K562 (cell line): Measurements from ENCODE around the gene REC8. TPM values are rescaled to one million over a fixed set of nuclear protein-coding genes. Genes with fewer than 3 reads are reported as not detected.

Source experiments
- ATAC-seq: fragments of 200-7000 bp; cut with Tn5 transposase; 3 replicates; pipeline ENCODE4 v1.9.1; 2020; ENCODE audit warnings: moderate library complexity
- BruUV-seq: library from RNA; stranded (reverse); fragments of 400-500 nt; replicated peaks from 2 replicates; lab custom pipeline; 2021; lab: Mats Ljungman, UMichigan
- CTCF ChIA-PET: fragments of 300-600 bp; formaldehyde crosslinking; extraction: SDS; loops from one replicate; lab custom pipeline; 2021; ENCODE audit warnings: low intra/inter-chr PET ratio; lab: Yijun Ruan, JAX
- POLR2A ChIA-PET: fragments of 300-600, 350-650 bp; sonication (Branson Sonifier 250); formaldehyde crosslinking; extraction: SDS; loops from one replicate; lab custom pipeline; 2021; ENCODE audit warnings: antibody characterized with exemption, inconsistent platforms; lab: Yijun Ruan, JAX
- DNase-seq, 4 experiments: peaks; one replicate each; pipeline versions ENCODE4 v3.0.0 to v3.0.0-alpha.2; 2011 to 2018; ENCODE audit warnings: low spot score in 3 of 4, mixed read lengths in 3 of 4; ENCODE audit errors: extremely low read depth in 1 of 4
- FAIRE-seq: peaks from 2 replicates; lab custom pipeline; 2011; peaks lifted over from hg19 to GRCh38; lab: Jason Lieb, UNC
- H2AFZ ChIP-seq: 2 replicates; pipeline ENCODE4 v1.6.0; 2011; ENCODE audit warnings: low read depth, low read length, control low read depth, inconsistent platforms
- H3K27ac ChIP-seq: fragments of 200-600 bp; 3 replicates; pipeline ENCODE4 v1.8.0; 2011; ENCODE audit warnings: low read depth, mild to moderate bottlenecking, control low read depth, inconsistent platforms, low read length, moderate library complexity, mixed read lengths; ENCODE audit errors: extremely low read depth
- H3K27me3 ChIP-seq, 2 experiments: fragments of 300-600 bp in 1 of 2; 2 replicates in 1 of 2; 3 replicates in 1 of 2; pipeline versions ENCODE4 v1.6.0 to v1.8.0; 2011; ENCODE audit warnings: inconsistent platforms in 2 of 2, low read length in 2 of 2, mild to moderate bottlenecking in 1 of 2, mixed read lengths in 1 of 2, moderate library complexity in 1 of 2; ENCODE audit not compliant: control insufficient read depth in 2 of 2, insufficient read depth in 2 of 2
- H3K36me3 ChIP-seq: fragments of 300-600 bp; 3 replicates; pipeline ENCODE4 v1.8.0; 2011; ENCODE audit warnings: mild to moderate bottlenecking, low read length, inconsistent platforms; ENCODE audit not compliant: control insufficient read depth, insufficient read depth
- H3K4me1 ChIP-seq, 2 experiments: fragments of 200-600 bp in 1 of 2; replicated peaks in 1 of 2; 2 replicates in 1 of 2; 3 replicates in 1 of 2; pipeline versions ENCODE4 v1.5.1 to v1.8.0; 2011; ENCODE audit warnings: inconsistent platforms in 2 of 2, low read length in 2 of 2, mild to moderate bottlenecking in 1 of 2, mixed read lengths in 1 of 2, moderate library complexity in 1 of 2; ENCODE audit not compliant: control insufficient read depth in 2 of 2, insufficient read depth in 2 of 2
- H3K4me2 ChIP-seq: 2 replicates; pipeline ENCODE4 v1.6.1; 2011; ENCODE audit warnings: low read length, control low read depth, inconsistent platforms, mixed read lengths; ENCODE audit not compliant: insufficient read depth
- H3K4me3 ChIP-seq: fragments of 200-600 bp; sonication (generic), shearing (Covaris generic); 2 replicates; pipeline ENCODE4 v1.5.1; 2016; ENCODE audit warnings: control low read depth, inconsistent platforms
- H3K79me2 ChIP-seq: fragments of 200-600 bp; 3 replicates; pipeline ENCODE4 v1.8.0; 2011; ENCODE audit warnings: low read length, inconsistent platforms; ENCODE audit not compliant: control insufficient read depth, insufficient read depth
- H3K9ac ChIP-seq, 2 experiments: 2 replicates each; pipeline versions ENCODE4 v1.6.0 to v1.6.1; 2011; ENCODE audit warnings: low read depth in 2 of 2, low read length in 2 of 2, control low read depth in 1 of 2, inconsistent platforms in 1 of 2, mild to moderate bottlenecking in 1 of 2, mixed read lengths in 1 of 2; ENCODE audit not compliant: insufficient read depth in 1 of 2
- H3K9me1 ChIP-seq: one replicate; pipeline ENCODE4 v1.6.0; 2011; ENCODE audit warnings: inconsistent platforms, mild to moderate bottlenecking, low read length, moderate library complexity; ENCODE audit not compliant: control insufficient read depth, insufficient read depth
- H3K9me3 ChIP-seq: replicated peaks from 2 replicates; pipeline ENCODE4 v1.5.1; 2011; ENCODE audit warnings: low read depth, low read length, inconsistent platforms; ENCODE audit not compliant: control insufficient read depth, insufficient read depth
- H4K20me1 ChIP-seq: replicated peaks from 2 replicates; pipeline ENCODE4 v1.6.1; 2011; ENCODE audit warnings: low read length, inconsistent platforms, mixed read lengths; ENCODE audit not compliant: control insufficient read depth, insufficient read depth
- DACH1 ChIP-seq: fragments of 450-650 bp; IDR thresholded peaks from 2 replicates; pipeline ENCODE4 v1.6.1; 2018; ENCODE audit not compliant: partially characterized antibody
- GATAD2A ChIP-seq: fragments of 450-650 bp; IDR thresholded peaks from 2 replicates; pipeline ENCODE4 v1.6.1; 2017
- MAFF ChIP-seq: IDR thresholded peaks from 2 replicates; pipeline ENCODE4 v1.6.1; 2012; ENCODE audit warnings: low read length, improper control_type of control experiment
- ZEB2 ChIP-seq: fragments of 450-650 bp; IDR thresholded peaks from 2 replicates; pipeline ENCODE4 v1.6.1; 2016
- ZNF584 ChIP-seq: fragments of 200-800 bp; sonication (Bioruptor generic); IDR thresholded peaks from 2 replicates; pipeline ENCODE4 v1.6.1; 2016; ENCODE audit warnings: low read depth, mild to moderate bottlenecking, missing genetic modification characterization, missing compliant biosample characterization
- ZNF644 ChIP-seq: fragments of 200-800 bp; sonication (Bioruptor generic); IDR thresholded peaks from 2 replicates; pipeline ENCODE4 v1.6.1; 2016; ENCODE audit warnings: low read depth, missing genetic modification characterization, missing compliant biosample characterization
- ZNF785 ChIP-seq: fragments of 250-450 bp; sonication (Bioruptor Pico); IDR thresholded peaks from 2 replicates; pipeline ENCODE4 v1.4.0; 2020; ENCODE audit warnings: mild to moderate bottlenecking
- WGBS: fragments of 100-300 bp; shearing (Covaris generic); methylation state at CpG from one replicate; pipeline ENCODE4 v1.1.6; 2016; ENCODE audit warnings: low coverage, mixed read lengths; ENCODE audit not compliant: insufficient coverage; ENCODE audit errors: missing lambda C conversion rate; 5-methylcytosine and 5-hydroxymethylcytosine counted together
- in situ Hi-C: fragments of 300-500 bp; cut with MboI; formaldehyde crosslinking; loops from 4 replicates; pipeline ENCODE4 v1.15.0; 2018; ENCODE audit warnings: inconsistent platforms, mixed read lengths
- intact Hi-C: fragments of 100-400 bp; cut with micrococcal nuclease; formaldehyde crosslinking; loops from 2 replicates; pipeline ENCODE4 v1.14.2; 2022
- polyA plus RNA-seq, 8 experiments: library from polyadenylated mRNA; depleted of rRNA in 4 of 8; stranded (reverse) in 5 of 8; unstranded in 3 of 8; fragments of >200 nt; fragmentation: Nextera tagmentation in 2 of 8; fragmentation: Illumina TruSeq in 1 of 8; extraction: Ambion mirVana in 2 of 8; extraction: Trizol in 1 of 8; gene quantifications; 2 replicates each; pipeline versions ENCODE4 v1.2.1 to v1.2.3, GENCODE V29; 2011 to 2014; ENCODE audit warnings: inconsistent platforms in 1 of 8, missing spikeins in 1 of 8
- total RNA-seq, 7 experiments: library from RNA; depleted of rRNA in 6 of 7; stranded (reverse); fragments of >200 nt in 6 of 7; fragmentation: Illumina TruSeq in 2 of 7; extraction: Trizol in 2 of 7; gene quantifications; 2 replicates each; pipeline versions ENCODE4 v1.2.1 to v1.2.3, GENCODE V29; 2011 to 2021; ENCODE audit warnings: low replicate concordance in 1 of 7
- TF ChIP-seq, protein P1 (sequence below): fragments of 250-450 bp; sonication (Bioruptor Pico); IDR thresholded peaks from 2 replicates; pipeline ENCODE4 v1.6.1; 2021; ENCODE audit warnings: mild to moderate bottlenecking

REC8 gene
- total and polyA plus RNA-seq, 9 of the 15 experiments (the other 6 are each of a cell fraction or from before 2014, with no cell fraction given), result 0.11 to 2.5 (median 0.85) TPM

- CTCF ChIA-PET, result no interaction called here
- no peak for DNase-seq
- Histone ChIP-seq H2AFZ (no peak overlapping the region), H4K20me1 (no peaks in the 10 kb centered on the region), H3K4me2 (no peak overlapping the region), H3K27me3 (no peaks in the 10 kb centered on the region), H3K9ac (no peak overlapping the region), H3K4me1 (peaks cover 6 to 17% of the 10 kb centered on the region in 2 experiments; a peak in 4 of 5 replicates), H3K27ac (no peak overlapping the region), H3K4me3 (no peak overlapping the region), H3K36me3 (peaks cover 12% of the 10 kb centered on the region; the same call in 2 of the 3 replicates), H3K79me2 (no peaks in the 10 kb centered on the region), H3K9me1 (no peaks in the 10 kb centered on the region), H3K9me3 (no peaks in the 10 kb centered on the region)
- no peak for FAIRE-seq
- intact Hi-C loops, result no loop called here
- no peak for ATAC-seq
- no TSS peak for BruUV-seq
- TF ChIP-seq ZEB2 (no peak), GATAD2A (no peak), MAFF (no peak), ZNF785 (CRISPR knock-in tag) (no peak), ZNF644 (tag) (no peak), DACH1 (no peak)
- POLR2A ChIA-PET, result interaction anchor here (0.6 to 4.2 kb wide), 2 partner anchors 11 to 14 kb away, joined by 3 to 38 read pairs; partner anchors contain the start of genes DCAF11, EMC9 and NRL
- in situ Hi-C loops, result no loop called here
Measured at GRCh38 chr14:24126939-24127338, 44.9 kb upstream of the REC8 start.

DNA sequence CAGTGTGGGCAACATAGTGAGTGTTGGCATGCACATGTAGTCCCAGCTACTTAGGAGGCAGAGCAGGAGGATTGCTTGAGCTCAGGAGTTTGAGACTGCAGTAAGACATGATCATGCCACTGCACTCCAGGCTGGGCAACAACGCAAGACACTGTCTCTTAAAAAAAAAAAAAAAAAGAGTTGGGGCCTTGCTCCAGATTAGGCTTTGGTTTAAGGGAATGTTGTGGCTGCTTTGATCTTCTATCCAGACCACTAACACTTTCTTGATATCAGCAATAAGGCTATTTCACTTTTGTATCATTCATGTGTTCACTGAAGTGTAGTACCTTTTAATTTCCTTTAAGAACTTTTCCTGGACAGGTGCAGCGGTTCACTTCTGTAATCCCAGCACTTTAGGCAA, 44.2 kb upstream of the REC8 start:
- FAIRE-seq, result no peak
- H3K4me3 ChIP-seq, result no peak overlapping the region
- no peak for ATAC-seq
- TF ChIP-seq, protein P1, sequence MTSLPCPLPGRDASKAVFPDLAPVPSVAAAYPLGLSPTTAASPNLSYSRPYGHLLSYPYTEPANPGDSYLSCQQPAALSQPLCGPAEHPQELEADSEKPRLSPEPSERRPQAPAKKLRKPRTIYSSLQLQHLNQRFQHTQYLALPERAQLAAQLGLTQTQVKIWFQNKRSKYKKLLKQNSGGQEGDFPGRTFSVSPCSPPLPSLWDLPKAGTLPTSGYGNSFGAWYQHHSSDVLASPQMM, result no peak
- TF ChIP-seq ZNF584 (CRISPR knock-in tag), result no peak
- no TSS peak for BruUV-seq
- no peak overlapping the region for H3K27ac ChIP-seq
- H3K9ac ChIP-seq, result no peak overlapping the region
- H3K79me2 ChIP-seq, result no peaks in the 10 kb centered on the region
- in situ Hi-C loops, result no loop called here
- H3K9me3 ChIP-seq, result no peaks in the 10 kb centered on the region
- DNase-seq, result no peak
- no peaks in the 10 kb centered on the region for H3K9me1 ChIP-seq
- POLR2A ChIA-PET, result interaction anchor here (4.2 kb wide), 1 partner anchor 12 kb away, joined by 38 read pairs; the partner anchor contains the start of genes DCAF11 and NRL
- WGBS, result 50% methylated on average over 2 of the region's 2 CpGs
- peaks cover 8% of the 10 kb centered on the region; the same call in 2 of the 3 replicates for H3K36me3 ChIP-seq
- no peak overlapping the region for H3K4me2 ChIP-seq
- intact Hi-C loops, result no loop called here
- H3K27me3 ChIP-seq, result no peaks in the 10 kb centered on the region
- H3K4me1 ChIP-seq, result peaks cover 6 to 22% of the 10 kb centered on the region in 2 experiments; a peak in 4 of 5 replicates
- H2AFZ ChIP-seq, result no peak overlapping the region
- CTCF ChIA-PET, result no interaction called here
- no peaks in the 10 kb centered on the region for H4K20me1 ChIP-seq
